HCT116 (cell line): Measurements from ENCODE around the gene EXOSC3. TPM values are rescaled to one million over a fixed set of nuclear protein-coding genes. Genes with fewer than 3 reads are reported as not detected.

Source experiments
- ATAC-seq: fragments of 200-7000 bp; cut with Tn5 transposase; 2 replicates; pipeline ENCODE4 v1.9.1; 2020; ENCODE audit warnings: mild to moderate bottlenecking, moderate library complexity
- BruUV-seq: library from RNA; stranded (reverse); fragments of 400-500 nt; replicated peaks from 2 replicates; lab custom pipeline; 2021; lab: Mats Ljungman, UMichigan
- CTCF ChIA-PET: fragments of 300-600 bp; sonication (Branson Sonifier 250); formaldehyde crosslinking; loops from one replicate; lab custom pipeline; 2021; ENCODE audit warnings: antibody characterized with exemption; lab: Charles Lee
- POLR2A ChIA-PET: fragments of 300-600, 350-600 bp; sonication (Branson Sonifier 250); formaldehyde crosslinking; loops from one replicate; lab custom pipeline; 2021; ENCODE audit warnings: antibody characterized with exemption; lab: Charles Lee
- RAD21 ChIA-PET, 2 experiments: fragments of 300-600 bp; sonication (Branson Sonifier 250); formaldehyde crosslinking; loops; one replicate each; lab custom pipeline; 2023; ENCODE audit warnings: low total read pairs in 2 of 2; ENCODE audit not compliant: uncharacterized antibody in 2 of 2, unreplicated experiment in 2 of 2, low non-redundant PET in 1 of 2; lab: Charles Lee
- DNase-seq: peaks from one replicate; pipeline ENCODE4 v3.0.0-alpha.2; 2010; ENCODE audit warnings: low read depth, low spot score
- H2AFZ ChIP-seq: fragments of 200-600 bp; shearing (Covaris generic), sonication (generic); 2 replicates; pipeline ENCODE4 v1.6.1; 2017; ENCODE audit warnings: low read depth, mixed run types, mixed read lengths, antibody characterized with exemption, low read length; ENCODE audit not compliant: poor library complexity, severe bottlenecking
- H3K27ac ChIP-seq: 2 replicates; pipeline ENCODE4 v1.5.1; 2012; ENCODE audit warnings: low read depth, low read length
- H3K27me3 ChIP-seq: fragments of 200-600 bp; sonication (generic); 2 replicates; pipeline ENCODE4 v1.6.1; 2016; ENCODE audit warnings: mixed run types, low read length, mixed read lengths; ENCODE audit not compliant: insufficient read depth
- H3K36me3 ChIP-seq, 2 experiments: fragments of 200-500 bp in 1 of 2; fragments of 200-600 bp in 1 of 2; sonication (Bioruptor generic) in 1 of 2; sonication (generic) in 1 of 2; 2 replicates each; pipeline versions ENCODE4 v1.5.1 to v1.6.1; 2014 to 2016; ENCODE audit warnings: low read length in 2 of 2, inconsistent platforms in 1 of 2, mixed read lengths in 1 of 2, mixed run types in 1 of 2; ENCODE audit not compliant: insufficient read depth in 2 of 2, control insufficient read depth in 1 of 2
- H3K4me1 ChIP-seq, 2 experiments: fragments of 200-600 bp in 1 of 2; sonication (generic) in 1 of 2; 2 replicates each; pipeline versions ENCODE4 v1.5.1 to v1.6.1; 2012 to 2017; ENCODE audit warnings: low read length in 2 of 2, inconsistent platforms in 1 of 2, mild to moderate bottlenecking in 1 of 2, mixed read lengths in 1 of 2, mixed run types in 1 of 2, moderate library complexity in 1 of 2; ENCODE audit not compliant: insufficient read depth in 2 of 2, control insufficient read depth in 1 of 2
- H3K4me2 ChIP-seq: fragments of 200-600 bp; sonication (generic); 2 replicates; pipeline ENCODE4 v1.6.1; 2017; ENCODE audit warnings: mixed run types, low read length, mixed read lengths
- H3K4me3 ChIP-seq, 2 experiments: fragments of 200-600 bp in 1 of 2; sonication (generic) in 1 of 2; replicated peaks in 1 of 2; 2 replicates each; pipeline ENCODE4 v1.5.1; 2011 to 2016; ENCODE audit warnings: low read length in 2 of 2, control low read depth in 1 of 2, low read depth in 1 of 2, mild to moderate bottlenecking in 1 of 2, mixed read lengths in 1 of 2, mixed run types in 1 of 2
- H3K79me2 ChIP-seq: fragments of 200-600 bp; sonication (generic); 2 replicates; pipeline ENCODE4 v1.6.1; 2017; ENCODE audit warnings: mild to moderate bottlenecking, mixed run types, low read length, moderate library complexity, mixed read lengths; ENCODE audit not compliant: insufficient read depth
- H3K9ac ChIP-seq: fragments of 200-600 bp; sonication (generic); 2 replicates; pipeline ENCODE4 v1.6.1; 2016; ENCODE audit warnings: low read length, mixed read lengths
- H3K9me2 ChIP-seq: fragments of 200-600 bp; sonication (generic), shearing (Covaris generic); 2 replicates; pipeline ENCODE4 v1.6.1; 2017; ENCODE audit warnings: mixed run types, mild to moderate bottlenecking, moderate library complexity; ENCODE audit not compliant: insufficient read depth
- H3K9me3 ChIP-seq, 2 experiments: fragments of 200-500 bp in 1 of 2; fragments of 200-600 bp in 1 of 2; sonication (Bioruptor generic) in 1 of 2; sonication (generic) in 1 of 2; 2 replicates each; pipeline ENCODE4 v1.6.1; 2014 to 2017; ENCODE audit warnings: low read length in 2 of 2, mixed read lengths in 2 of 2, inconsistent platforms in 1 of 2, low read depth in 1 of 2, mild to moderate bottlenecking in 1 of 2, mixed run types in 1 of 2, moderate library complexity in 1 of 2; ENCODE audit not compliant: control insufficient read depth in 1 of 2, insufficient read depth in 1 of 2
- H4K20me1 ChIP-seq: fragments of 200-600 bp; sonication (generic), shearing (Covaris generic); 2 replicates; pipeline ENCODE4 v1.6.1; 2017; ENCODE audit warnings: mixed run types, mild to moderate bottlenecking, moderate library complexity; ENCODE audit not compliant: insufficient read depth
- CEBPB ChIP-seq: IDR thresholded peaks from 2 replicates; pipeline ENCODE4 v1.6.1; 2012; ENCODE audit warnings: low read depth
- CTCF ChIP-seq, 3 experiments: fragments of 200-600 bp in 1 of 3; sonication (generic) in 1 of 3; IDR thresholded peaks in 2 of 3; conservative IDR thresholded peaks in 1 of 3; 2 replicates each; pipeline ENCODE4 v1.5.1; 2012 to 2017; ENCODE audit warnings: low read depth in 2 of 3, low read length in 2 of 3, antibody characterized with exemption in 1 of 3, borderline replicate concordance in 1 of 3, control low read depth in 1 of 3, mild to moderate bottlenecking in 1 of 3, mixed read lengths in 1 of 3, mixed run types in 1 of 3, moderate library complexity in 1 of 3; ENCODE audit not compliant: insufficient read depth in 1 of 3
- EGR1 ChIP-seq: IDR thresholded peaks from 2 replicates; pipeline ENCODE4 v1.6.1; 2012; ENCODE audit warnings: low read depth
- EZH2 ChIP-seq: fragments of 200-600 bp; sonication (generic); IDR thresholded peaks from 2 replicates; pipeline ENCODE4 v1.6.1; 2017; ENCODE audit warnings: antibody characterized with exemption, mixed run types
- EZH2phosphoT487 ChIP-seq: fragments of 200-600 bp; IDR thresholded peaks from 2 replicates; pipeline ENCODE4 v1.6.1; 2018; ENCODE audit warnings: antibody characterized with exemption, borderline replicate concordance
- FOSL1 ChIP-seq: IDR thresholded peaks from 2 replicates; pipeline ENCODE4 v1.6.1; 2012; ENCODE audit warnings: low read depth
- JUND ChIP-seq: IDR thresholded peaks from 2 replicates; pipeline ENCODE4 v1.6.1; 2012
- POLR2A ChIP-seq: IDR thresholded peaks from 2 replicates; pipeline ENCODE4 v1.7.0; 2011; ENCODE audit warnings: borderline replicate concordance; ENCODE audit not compliant: insufficient read depth, insufficient read length; ENCODE audit errors: extremely low read depth
- POLR2AphosphoS5 ChIP-seq: IDR thresholded peaks from 2 replicates; pipeline ENCODE4 v1.6.1; 2011; ENCODE audit warnings: mild to moderate bottlenecking, low read depth, low read length, moderate library complexity
- REST ChIP-seq: IDR thresholded peaks from 2 replicates; pipeline ENCODE4 v1.6.1; 2012; ENCODE audit warnings: low read depth
- SIN3A ChIP-seq: IDR thresholded peaks from 2 replicates; pipeline ENCODE4 v1.6.1; 2012; ENCODE audit warnings: low read depth
- TCF7L2 ChIP-seq: IDR thresholded peaks from 2 replicates; pipeline ENCODE4 v1.7.0; 2011; ENCODE audit warnings: borderline replicate concordance, inconsistent platforms; ENCODE audit not compliant: insufficient read depth, insufficient read length; ENCODE audit errors: extremely low read depth
- YY1 ChIP-seq: IDR thresholded peaks from 2 replicates; pipeline ENCODE4 v1.6.1; 2011; ENCODE audit warnings: low read length, low read depth, moderate library complexity, mild to moderate bottlenecking; ENCODE audit not compliant: insufficient replicate concordance; ENCODE audit errors: extremely low read depth
- ZFX ChIP-seq: fragments of 450-650 bp; IDR thresholded peaks from 2 replicates; pipeline ENCODE4 v1.6.1; 2017
- ZNF274 ChIP-seq: fragments of 200-500 bp; sonication (Bioruptor generic); IDR thresholded peaks from 2 replicates; pipeline ENCODE4 v1.6.1; 2014; ENCODE audit warnings: mild to moderate bottlenecking, low read depth, low read length, inconsistent platforms
- intact Hi-C: fragments of 100-400 bp; cut with micrococcal nuclease; formaldehyde crosslinking; loops from 2 replicates; pipeline ENCODE4 v1.10.0; 2022
- total RNA-seq: library from RNA; stranded (reverse); gene quantifications from one replicate; pipeline ENCODE4 v1.2.1, GENCODE V29; 2021; ENCODE audit not compliant: unreplicated experiment
- TF ChIP-seq, protein P1 (sequence below): IDR thresholded peaks from 2 replicates; pipeline ENCODE4 v1.6.1; 2012
- TF ChIP-seq, protein P2 (sequence below): IDR thresholded peaks from 2 replicates; pipeline ENCODE4 v1.6.1; 2011; ENCODE audit warnings: mild to moderate bottlenecking, low read length, moderate library complexity; ENCODE audit not compliant: insufficient replicate concordance; ENCODE audit errors: extremely low read depth
- TF ChIP-seq, protein P3 (sequence below): IDR thresholded peaks from 2 replicates; pipeline ENCODE4 v1.6.1; 2012

Gene EXOSC3
- total RNA-seq, 1 experiment from 2014 or later, result 79.6 TPM

GRCh38 chr9:37739222-37739621 is 45.6 kb downstream of the EXOSC3 start (continued):
- TF ChIP-seq TCF7L2 (no peak), CEBPB (no peak), ZNF274 (no peak), YY1 (no peak), FOSL1 (no peak), POLR2AphosphoS5 (no peak), ZFX (no peak)
- TF ChIP-seq, protein P1, sequence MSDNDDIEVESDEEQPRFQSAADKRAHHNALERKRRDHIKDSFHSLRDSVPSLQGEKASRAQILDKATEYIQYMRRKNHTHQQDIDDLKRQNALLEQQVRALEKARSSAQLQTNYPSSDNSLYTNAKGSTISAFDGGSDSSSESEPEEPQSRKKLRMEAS, result no peak
- TF ChIP-seq, protein P2, sequence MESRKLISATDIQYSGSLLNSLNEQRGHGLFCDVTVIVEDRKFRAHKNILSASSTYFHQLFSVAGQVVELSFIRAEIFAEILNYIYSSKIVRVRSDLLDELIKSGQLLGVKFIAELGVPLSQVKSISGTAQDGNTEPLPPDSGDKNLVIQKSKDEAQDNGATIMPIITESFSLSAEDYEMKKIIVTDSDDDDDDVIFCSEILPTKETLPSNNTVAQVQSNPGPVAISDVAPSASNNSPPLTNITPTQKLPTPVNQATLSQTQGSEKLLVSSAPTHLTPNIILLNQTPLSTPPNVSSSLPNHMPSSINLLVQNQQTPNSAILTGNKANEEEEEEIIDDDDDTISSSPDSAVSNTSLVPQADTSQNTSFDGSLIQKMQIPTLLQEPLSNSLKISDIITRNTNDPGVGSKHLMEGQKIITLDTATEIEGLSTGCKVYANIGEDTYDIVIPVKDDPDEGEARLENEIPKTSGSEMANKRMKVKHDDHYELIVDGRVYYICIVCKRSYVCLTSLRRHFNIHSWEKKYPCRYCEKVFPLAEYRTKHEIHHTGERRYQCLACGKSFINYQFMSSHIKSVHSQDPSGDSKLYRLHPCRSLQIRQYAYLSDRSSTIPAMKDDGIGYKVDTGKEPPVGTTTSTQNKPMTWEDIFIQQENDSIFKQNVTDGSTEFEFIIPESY, result no peak
- TF ChIP-seq, all 23 proteins: peak for 0

DNA sequence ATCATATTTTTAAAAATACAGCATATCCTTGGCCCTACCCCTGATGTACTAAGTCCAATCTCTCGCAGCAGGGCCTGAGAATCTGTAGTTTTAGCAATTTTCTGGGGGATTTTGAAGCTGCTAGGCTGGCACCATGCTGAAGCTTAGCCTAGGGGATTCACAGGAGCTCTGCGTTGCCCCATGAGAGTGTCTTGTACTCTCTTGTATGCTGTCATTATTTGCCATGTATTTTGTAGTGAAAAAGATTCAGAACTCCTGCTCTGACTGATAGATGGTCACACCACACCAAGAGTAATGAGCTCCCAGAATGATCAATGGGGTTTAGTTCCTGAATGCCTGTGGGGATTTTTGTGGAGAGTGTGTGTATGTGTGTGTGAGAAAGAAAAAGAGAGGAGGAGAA is 51.9 kb downstream of the EXOSC3 start:
- CTCF ChIA-PET, result no interaction called here
- Histone ChIP-seq H3K36me3 (no peaks in the 10 kb centered on the region), H3K27ac (no peak overlapping the region), H3K9me2 (no peaks in the 10 kb centered on the region), H2AFZ (no peak overlapping the region), H3K9me3 (no peaks in the 10 kb centered on the region), H3K4me3 (no peak overlapping the region), H3K79me2 (no peaks in the 10 kb centered on the region), H3K4me1 (no peaks in the 10 kb centered on the region), H3K4me2 (no peak overlapping the region), H3K27me3 (peaks cover 28% of the 10 kb centered on the region), H4K20me1 (no peaks in the 10 kb centered on the region), H3K9ac (no peak overlapping the region)
- ATAC-seq (no peak), DNase-seq (no peak)
- POLR2A ChIA-PET, result no interaction called here
- no TSS peak for BruUV-seq
- RAD21 ChIA-PET, result no interaction called here
- intact Hi-C loops, result no loop called here
- no peak for TF ChIP-seq EZH2phosphoT487
- TF ChIP-seq SIN3A, result no peak
- TF ChIP-seq FOSL1, result no peak
- no peak for TF ChIP-seq TCF7L2
- TF ChIP-seq, protein P3, sequence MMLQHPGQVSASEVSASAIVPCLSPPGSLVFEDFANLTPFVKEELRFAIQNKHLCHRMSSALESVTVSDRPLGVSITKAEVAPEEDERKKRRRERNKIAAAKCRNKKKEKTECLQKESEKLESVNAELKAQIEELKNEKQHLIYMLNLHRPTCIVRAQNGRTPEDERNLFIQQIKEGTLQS, result no peak
- no peak for TF ChIP-seq JUND
- TF ChIP-seq CTCF (IDR thresholded peaks at IDR 0.05 in 2 of 3, conservative IDR thresholded peaks at IDR 0.05 in 1 of 3; ENCODE audit: borderline replicate concordance in 1 of 3, insufficient read depth in 1 of 3, low read depth in 2 of 3, low read length in 2 of 3), result no peak
- TF ChIP-seq REST, result no peak
- no peak for TF ChIP-seq YY1
- TF ChIP-seq POLR2A, result no peak
- no peak for TF ChIP-seq ZNF274
- TF ChIP-seq EGR1, result no peak
- no peak for TF ChIP-seq ZFX
- no peak for TF ChIP-seq EZH2
